Trophoblast cell (in vitro differentiated cells and primary cell): ENCODE results near the gene POU5F1.
A peak's percentile ranks its signal among the peaks of the same experiment; 100 is the strongest.
"Not testable (repeated sequence)": the region's sequence is repeated elsewhere in the genome, so short reads cannot be mapped to it uniquely, and the experiment has no call there.

Experiments used
- DNase-seq, 2 donors: peaks; one replicate each; pipeline ENCODE4 v3.0.0-alpha.2; 2016
- H2AFZ ChIP-seq: 2 replicates; pipeline ENCODE4 v1.6.1; 2013; ENCODE audit warnings: low read length, moderate library complexity, mild to moderate bottlenecking; ENCODE audit not compliant: insufficient read depth, poor library complexity
- H2AK5ac ChIP-seq: 2 replicates; pipeline ENCODE4 v1.6.1; 2013; ENCODE audit warnings: mild to moderate bottlenecking, low read length
- H2BK120ac ChIP-seq: 2 replicates; pipeline ENCODE4 v1.6.1; 2013; ENCODE audit warnings: low read length, mild to moderate bottlenecking, moderate library complexity; ENCODE audit not compliant: insufficient read depth, poor library complexity
- H2BK12ac ChIP-seq: 2 replicates; pipeline ENCODE4 v1.6.1; 2013; ENCODE audit warnings: mild to moderate bottlenecking, low read length, moderate library complexity
- H2BK5ac ChIP-seq: 2 replicates; pipeline ENCODE4 v1.6.1; 2013; ENCODE audit warnings: low read length, low read depth, moderate library complexity, mild to moderate bottlenecking; ENCODE audit not compliant: poor library complexity
- H3K14ac ChIP-seq: 2 replicates; pipeline ENCODE4 v1.6.1; 2013; ENCODE audit warnings: mild to moderate bottlenecking, low read length
- H3K18ac ChIP-seq: 2 replicates; pipeline ENCODE4 v1.6.1; 2013; ENCODE audit warnings: mild to moderate bottlenecking, low read length
- H3K23ac ChIP-seq: 2 replicates; pipeline ENCODE4 v1.6.1; 2013; ENCODE audit warnings: low read length
- H3K27ac ChIP-seq: 2 replicates; pipeline ENCODE4 v1.5.1; 2013; ENCODE audit warnings: low read depth, mild to moderate bottlenecking, inconsistent platforms, low read length, moderate library complexity
- H3K27me3 ChIP-seq: 2 replicates; pipeline ENCODE4 v1.6.1; 2013; ENCODE audit warnings: inconsistent platforms, mild to moderate bottlenecking, low read length, moderate library complexity; ENCODE audit not compliant: insufficient read depth
- H3K36me3 ChIP-seq, 2 experiments: 1 replicate in 1 of 2; 2 replicates in 1 of 2; pipeline ENCODE4 v1.6.1; 2013; ENCODE audit warnings: low read length in 2 of 2, mild to moderate bottlenecking in 2 of 2, moderate library complexity in 1 of 2; ENCODE audit not compliant: insufficient read depth in 2 of 2, control insufficient read depth in 1 of 2
- H3K4ac ChIP-seq: 2 replicates; pipeline ENCODE4 v1.6.1; 2013; ENCODE audit warnings: low read depth, mild to moderate bottlenecking, low read length, moderate library complexity
- H3K4me1 ChIP-seq, 2 experiments: 1 replicate in 1 of 2; 2 replicates in 1 of 2; pipeline ENCODE4 v1.6.1; 2013; ENCODE audit warnings: low read length in 2 of 2, mild to moderate bottlenecking in 2 of 2, moderate library complexity in 1 of 2; ENCODE audit not compliant: insufficient read depth in 2 of 2, control insufficient read depth in 1 of 2
- H3K4me2 ChIP-seq: 2 replicates; pipeline ENCODE4 v1.6.1; 2013; ENCODE audit warnings: inconsistent platforms, mild to moderate bottlenecking, low read length, moderate library complexity
- H3K4me3 ChIP-seq: 2 replicates; pipeline ENCODE4 v1.5.1; 2013; ENCODE audit warnings: mild to moderate bottlenecking, low read depth, low read length, inconsistent platforms
- H3K79me1 ChIP-seq: one replicate; pipeline ENCODE4 v1.6.1; 2013; ENCODE audit warnings: low read length
- H3K79me2 ChIP-seq: 2 replicates; pipeline ENCODE4 v1.6.1; 2013; ENCODE audit warnings: low read length, mild to moderate bottlenecking; ENCODE audit not compliant: control insufficient read depth, insufficient read depth, poor library complexity
- H3K9ac ChIP-seq: 2 replicates; pipeline ENCODE4 v1.6.1; 2013; ENCODE audit warnings: mild to moderate bottlenecking, low read length
- H3K9me3 ChIP-seq: 2 replicates; pipeline ENCODE4 v1.6.1; 2013; ENCODE audit warnings: low read depth, mild to moderate bottlenecking, control low read depth, inconsistent platforms, low read length; ENCODE audit not compliant: insufficient read depth
- H4K12ac ChIP-seq: 2 replicates; pipeline ENCODE4 v1.6.1; 2013; ENCODE audit warnings: low read depth, mild to moderate bottlenecking, low read length, moderate library complexity
- H4K8ac ChIP-seq: 2 replicates; pipeline ENCODE4 v1.6.1; 2013; ENCODE audit warnings: low read depth, mild to moderate bottlenecking, low read length, moderate library complexity
- H4K91ac ChIP-seq: one replicate; pipeline ENCODE4 v1.6.1; 2013; ENCODE audit warnings: low read depth, mild to moderate bottlenecking, low read length, moderate library complexity
- WGBS: extraction: QIAGEN DNeasy Blood & Tissue Kit; methylation state at CpG from one replicate; pipeline ENCODE4 v1.1.7; 2013; ENCODE audit warnings: missing lambda C conversion rate; ENCODE audit not compliant: insufficient read length, insufficient coverage; ENCODE audit errors: extremely low coverage; 5-methylcytosine and 5-hydroxymethylcytosine counted together

The POU5F1 gene

DNA sequence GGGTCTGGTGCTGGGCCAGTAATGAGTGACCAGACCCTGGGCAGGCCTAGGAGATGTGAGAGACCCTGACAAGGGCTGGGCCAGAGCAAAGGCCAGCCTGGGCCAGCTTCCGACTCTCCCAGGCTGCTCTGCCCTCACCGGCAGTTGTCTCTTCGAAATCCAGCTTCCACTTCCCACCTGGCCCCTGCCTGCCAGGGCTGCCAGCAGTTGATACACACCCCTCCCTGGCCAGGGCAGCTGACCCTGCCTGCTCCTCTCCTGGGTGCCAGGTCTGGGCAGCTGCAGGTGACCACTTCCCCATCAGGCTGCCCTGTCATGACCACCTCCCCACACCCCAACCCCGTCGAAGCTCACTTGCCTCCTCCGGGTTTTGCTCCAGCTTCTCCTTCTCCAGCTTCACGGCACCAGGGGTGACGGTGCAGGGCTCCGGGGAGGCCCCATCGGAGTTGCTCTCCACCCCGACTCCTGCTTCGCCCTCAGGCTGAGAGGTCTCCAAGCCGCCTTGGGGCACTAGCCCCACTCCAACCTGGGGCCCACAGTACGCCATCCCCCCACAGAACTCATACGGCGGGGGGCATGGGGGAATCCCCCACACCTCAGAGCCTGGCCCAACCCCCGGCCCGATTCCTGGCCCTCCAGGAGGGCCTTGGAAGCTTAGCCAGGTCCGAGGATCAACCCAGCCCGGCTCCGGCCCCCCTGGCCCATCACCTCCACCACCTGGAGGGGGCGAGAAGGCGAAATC, 453 bp downstream of the POU5F1 start:
- H2AFZ ChIP-seq, H2BK120ac ChIP-seq, H3K9me3 ChIP-seq, H3K79me1 ChIP-seq, H2BK5ac ChIP-seq, H3K79me2 ChIP-seq, H4K91ac ChIP-seq, H3K23ac ChIP-seq, H4K12ac ChIP-seq, H2AK5ac ChIP-seq, H3K18ac ChIP-seq, H3K14ac ChIP-seq, H3K36me3 ChIP-seq, H3K9ac ChIP-seq, H4K8ac ChIP-seq, H3K27ac ChIP-seq, H3K4me2 ChIP-seq, H3K4ac ChIP-seq, H2BK12ac ChIP-seq: not testable (repeated sequence)
- Histone ChIP-seq H3K27me3 (peaks cover 11% of the 10 kb centered on the region), H3K4me1 (peaks cover 8 to 11% of the 10 kb centered on the region in 2 experiments), H3K4me3 (peak overlapping the region; percentile 39)
- peak in 1 of 2 donors; percentile 48 for DNase-seq
- no CpG with 5 or more reads among the region's 23 CpGs for WGBS

DNA sequence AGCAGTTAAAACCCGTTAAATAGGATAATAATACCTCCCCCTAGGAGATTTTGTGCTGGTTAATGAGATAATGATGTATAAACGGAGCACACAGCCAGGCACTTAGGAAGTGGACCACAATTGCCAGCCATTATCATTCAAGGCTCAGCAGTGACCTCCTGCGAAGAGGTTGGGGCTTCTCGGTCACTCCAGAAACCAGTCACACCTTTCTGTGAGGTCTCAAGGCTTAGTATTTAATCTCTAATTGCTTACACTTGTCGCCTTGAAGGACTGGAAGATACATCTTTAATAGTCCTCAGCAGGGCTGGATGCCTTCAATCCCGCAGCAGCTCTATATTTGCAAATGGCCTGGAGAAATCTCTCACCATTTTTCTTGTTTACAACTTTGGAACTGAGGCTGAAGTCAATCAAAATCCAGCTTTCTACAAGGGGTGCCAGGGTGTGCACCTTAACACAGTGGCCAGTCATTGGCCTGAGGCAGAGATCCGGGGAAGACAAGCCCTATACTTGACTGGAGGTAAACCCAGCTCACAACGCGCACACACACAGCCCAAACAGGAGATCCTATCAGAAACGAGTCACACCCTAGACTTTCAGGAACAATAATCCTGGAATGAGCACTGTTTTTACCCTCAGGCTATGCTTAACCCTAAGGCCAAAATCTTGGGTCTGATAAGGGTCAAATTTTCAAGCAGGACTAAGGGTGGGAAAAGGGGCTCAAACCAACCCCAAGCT, 1.2 kb downstream of the POU5F1 start:
- Histone ChIP-seq H3K18ac (no peak overlapping the region), H3K4me3 (no peak overlapping the region), H3K4me1 (peaks cover 8 to 11% of the 10 kb centered on the region in 2 experiments), H3K9me3 (peaks cover 3% of the 10 kb centered on the region), H3K9ac (no peak overlapping the region), H2AK5ac (no peak overlapping the region), H3K27ac (no peak overlapping the region), H2BK12ac (no peak overlapping the region), H3K27me3 (peaks cover 11% of the 10 kb centered on the region), H3K23ac (no peak overlapping the region), H3K79me2 (no peaks in the 10 kb centered on the region), H3K36me3 (no peaks in the 10 kb centered on the region), H2BK120ac (no peak overlapping the region), H3K79me1 (no peaks in the 10 kb centered on the region), H2BK5ac (no peak overlapping the region), H2AFZ (no peak overlapping the region), H3K4me2 (no peak overlapping the region), H4K91ac (no peak overlapping the region), H3K4ac (no peak overlapping the region), H4K8ac (no peak overlapping the region), H4K12ac (no peak overlapping the region), H3K14ac (no peak overlapping the region)
- DNase-seq: peak; percentile 78 to 98
- WGBS: no CpG with 5 or more reads among the region's 10 CpGs

DNA sequence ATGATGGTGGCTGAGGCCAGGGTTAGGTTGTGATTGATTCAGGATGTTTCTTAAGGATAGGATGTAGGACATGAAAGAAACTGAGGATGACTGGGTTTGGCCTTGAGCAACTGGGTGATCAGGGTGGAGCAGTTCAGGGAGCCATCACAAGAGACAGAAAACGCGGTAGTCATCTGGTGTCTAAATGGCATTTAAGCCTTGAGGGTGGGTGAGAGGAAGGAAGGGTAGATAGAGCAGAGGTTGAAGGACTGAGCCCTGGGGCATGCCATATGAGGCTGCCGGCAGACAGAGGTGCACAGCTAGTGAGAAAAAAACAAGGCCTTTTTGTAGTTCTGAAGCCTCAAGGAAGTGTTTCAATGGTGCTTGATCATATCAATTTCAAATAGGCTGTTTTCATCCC, 1.9 kb downstream of the POU5F1 start:
- H3K4me1 ChIP-seq: peaks cover 8 to 11% of the 10 kb centered on the region in 2 experiments
- no peak overlapping the region for H4K12ac ChIP-seq
- no peak overlapping the region for H3K4me3 ChIP-seq
- H3K79me2 ChIP-seq: no peaks in the 10 kb centered on the region
- no peak overlapping the region for H2BK5ac ChIP-seq
- H2AK5ac ChIP-seq: no peak overlapping the region
- peaks cover 11% of the 10 kb centered on the region for H3K27me3 ChIP-seq
- peaks cover 3% of the 10 kb centered on the region for H3K9me3 ChIP-seq
- no peak overlapping the region for H2AFZ ChIP-seq
- no peak overlapping the region for H3K9ac ChIP-seq
- H4K91ac ChIP-seq: no peak overlapping the region
- H2BK120ac ChIP-seq: no peak overlapping the region
- no peak overlapping the region for H3K4me2 ChIP-seq
- WGBS: no CpG with 5 or more reads among the region's 3 CpGs
- no peak overlapping the region for H3K23ac ChIP-seq
- H3K18ac ChIP-seq: no peak overlapping the region
- H2BK12ac ChIP-seq: no peak overlapping the region
- no peak overlapping the region for H4K8ac ChIP-seq
- peaks cover 0 to 5% of the 10 kb centered on the region in 2 experiments for H3K36me3 ChIP-seq
- H3K79me1 ChIP-seq: no peaks in the 10 kb centered on the region
- H3K4ac ChIP-seq: no peak overlapping the region
- H3K14ac ChIP-seq: no peak overlapping the region
- H3K27ac ChIP-seq: no peak overlapping the region
- DNase-seq: peak; percentile 77 to 87

DNA sequence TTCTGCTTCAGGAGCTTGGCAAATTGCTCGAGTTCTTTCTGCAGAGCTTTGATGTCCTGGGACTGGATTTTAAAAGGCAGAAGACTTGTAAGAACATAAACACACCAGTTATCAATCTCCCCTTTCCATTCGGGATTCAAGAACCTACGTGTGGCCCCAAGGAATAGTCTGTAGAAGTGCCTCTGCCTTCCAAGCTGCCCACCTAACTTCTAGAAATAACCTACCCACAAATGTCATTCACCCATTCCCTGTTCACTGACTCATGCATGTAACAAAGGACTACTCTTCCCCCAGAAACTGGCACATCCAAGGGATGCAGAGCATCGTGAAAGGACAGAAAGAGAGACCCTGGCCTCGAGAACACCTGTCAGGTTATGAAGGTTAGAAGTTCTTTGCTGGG, 4.5 kb downstream of the POU5F1 start:
- Histone ChIP-seq H3K79me1 (no peaks in the 10 kb centered on the region), H4K12ac (no peak overlapping the region), H3K23ac (no peak overlapping the region), H3K4me1 (peaks cover 8% of the 10 kb centered on the region in 2 experiments), H2BK5ac (no peak overlapping the region), H3K14ac (no peak overlapping the region), H3K4me3 (no peak overlapping the region), H3K27ac (no peak overlapping the region), H3K79me2 (no peaks in the 10 kb centered on the region), H2BK120ac (no peak overlapping the region), H2AK5ac (no peak overlapping the region), H3K36me3 (peaks cover 11% of the 10 kb centered on the region in 2 experiments), H3K4ac (no peak overlapping the region), H3K9me3 (peaks cover 3% of the 10 kb centered on the region), H4K8ac (no peak overlapping the region), H3K9ac (no peak overlapping the region), H2AFZ (no peak overlapping the region), H3K4me2 (no peak overlapping the region), H3K18ac (no peak overlapping the region), H3K27me3 (peaks cover 7% of the 10 kb centered on the region), H4K91ac (no peak overlapping the region), H2BK12ac (no peak overlapping the region)
- WGBS: no CpG with 5 or more reads among the region's 5 CpGs
- DNase-seq: no peak
